HepG2 (cell line): Measurements from ENCODE around the gene PXMP2. TPM values are rescaled to one million over a fixed set of nuclear protein-coding genes. Genes with fewer than 3 reads are reported as not detected.

ENCODE experiments used
- ATAC-seq: fragments of 200-7000 bp; cut with Tn5 transposase; 3 replicates; pipeline ENCODE4 v1.9.1; 2020; ENCODE audit warnings: mild to moderate bottlenecking, moderate library complexity
- BruUV-seq: library from RNA; stranded (reverse); fragments of 400-500 nt; replicated peaks from 2 replicates; lab custom pipeline; 2021; lab: Mats Ljungman, UMichigan
- CTCF ChIA-PET: fragments of 300-600 bp; formaldehyde crosslinking; extraction: SDS; loops from one replicate; lab custom pipeline; 2021; ENCODE audit warnings: low total read pairs, inconsistent platforms, low intra/inter-chr PET ratio; lab: Yijun Ruan, JAX
- POLR2A ChIA-PET: fragments of 350-600 bp; sonication (Branson Sonifier 250); formaldehyde crosslinking; loops from one replicate; lab custom pipeline; 2020; ENCODE audit warnings: antibody characterized with exemption, inconsistent platforms; lab: Yijun Ruan, JAX
- DNase-seq: peaks from one replicate; pipeline ENCODE4 v3.0.0-alpha.2; 2015; ENCODE audit warnings: low spot score
- FAIRE-seq: peaks from 3 replicates; lab custom pipeline; 2011; peaks lifted over from hg19 to GRCh38; lab: Jason Lieb, UNC
- H2AFZ ChIP-seq: one replicate; pipeline ENCODE4 v1.6.1; 2011; ENCODE audit warnings: low read length, inconsistent platforms
- H3K27ac ChIP-seq: fragments of 300-600 bp; 3 replicates; pipeline ENCODE4 v1.8.0; 2011; ENCODE audit warnings: mixed run types, mild to moderate bottlenecking, mixed read lengths, low read length, inconsistent platforms; ENCODE audit not compliant: insufficient read depth; ENCODE audit errors: extremely low read length
- H3K27me3 ChIP-seq, 2 experiments: fragments of 200-600 bp in 1 of 2; 2 replicates in 1 of 2; 3 replicates in 1 of 2; pipeline versions ENCODE4 v1.6.0 to v1.8.0; 2011; ENCODE audit warnings: low read length in 2 of 2, mild to moderate bottlenecking in 2 of 2, moderate library complexity in 2 of 2, inconsistent platforms in 1 of 2; ENCODE audit not compliant: insufficient read depth in 2 of 2, control insufficient read depth in 1 of 2
- H3K36me3 ChIP-seq, 2 experiments: fragments of 200-600 bp in 1 of 2; replicated peaks in 1 of 2; 2 replicates in 1 of 2; 3 replicates in 1 of 2; pipeline versions ENCODE4 v1.5.1 to v1.8.0; 2011; ENCODE audit warnings: low read length in 2 of 2, inconsistent platforms in 1 of 2; ENCODE audit not compliant: insufficient read depth in 2 of 2, control insufficient read depth in 1 of 2
- H3K4me1 ChIP-seq: 2 replicates; pipeline ENCODE4 v1.5.1; 2012; ENCODE audit warnings: low read length, inconsistent platforms; ENCODE audit not compliant: insufficient read depth
- H3K4me2 ChIP-seq: 2 replicates; pipeline ENCODE4 v1.6.0; 2011; ENCODE audit warnings: low read depth, low read length, inconsistent platforms
- H3K4me3 ChIP-seq, 3 experiments: fragments of 200-600 bp in 1 of 3; sonication (generic), shearing (Covaris generic) in 1 of 3; replicated peaks in 1 of 3; 2 replicates each; pipeline ENCODE4 v1.5.1; 2011 to 2016; ENCODE audit warnings: low read length in 3 of 3, inconsistent platforms in 2 of 3, low read depth in 2 of 3, mild to moderate bottlenecking in 2 of 3, control low read depth in 1 of 3, mixed read lengths in 1 of 3; ENCODE audit not compliant: insufficient read depth in 1 of 3
- H3K79me2 ChIP-seq: one replicate; pipeline ENCODE4 v1.6.1; 2011; ENCODE audit warnings: low read length, inconsistent platforms; ENCODE audit not compliant: insufficient read depth
- H3K9ac ChIP-seq: 2 replicates; pipeline ENCODE4 v1.6.0; 2011; ENCODE audit warnings: mild to moderate bottlenecking, low read depth, low read length, inconsistent platforms; ENCODE audit not compliant: insufficient read depth
- H3K9me3 ChIP-seq: 2 replicates; pipeline ENCODE4 v1.5.1; 2012; ENCODE audit warnings: mild to moderate bottlenecking, low read length
- H4K20me1 ChIP-seq: 2 replicates; pipeline ENCODE4 v1.6.0; 2011; ENCODE audit warnings: inconsistent platforms, mild to moderate bottlenecking, low read length, moderate library complexity; ENCODE audit not compliant: insufficient read depth
- FOXM1 ChIP-seq: sonication (generic); formaldehyde crosslinking; IDR thresholded peaks from 2 replicates; pipeline ENCODE4 v1.5.0; 2020; ENCODE audit warnings: missing genetic modification reagents
- REST ChIP-seq, 2 experiments: IDR thresholded peaks; 2 replicates each; pipeline ENCODE4 v1.6.1; 2011 to 2012; ENCODE audit warnings: low read length in 2 of 2, borderline replicate concordance in 1 of 2, low read depth in 1 of 2, mild to moderate bottlenecking in 1 of 2, moderate library complexity in 1 of 2
- YEATS2 ChIP-seq: sonication (generic); formaldehyde crosslinking; IDR thresholded peaks from 2 replicates; pipeline ENCODE4 v1.4.0; 2020; ENCODE audit warnings: missing genetic modification reagents, borderline replicate concordance
- ZNF326 ChIP-seq: sonication (generic); formaldehyde crosslinking; IDR thresholded peaks from 2 replicates; pipeline ENCODE4 v1.4.0; 2020; ENCODE audit warnings: missing genetic modification reagents, borderline replicate concordance
- WGBS: methylation state at CpG from one replicate; pipeline ENCODE4 v1.1.6; 2017; ENCODE audit warnings: low lambda C conversion rate; 5-methylcytosine and 5-hydroxymethylcytosine counted together
- in situ Hi-C: cut with HindIII; loops from 2 replicates; pipeline ENCODE4 v1.10.0; 2017; ENCODE audit warnings: low pct_unique_long_range_greater_than_20kb; ENCODE audit not compliant: extremely low pct_ligation_motif_present
- intact Hi-C: fragments of 100-400 bp; cut with micrococcal nuclease; formaldehyde crosslinking; loops from one replicate; pipeline ENCODE4 v1.10.0; 2022; ENCODE audit not compliant: unreplicated experiment
- polyA plus RNA-seq, 8 experiments: library from polyadenylated mRNA; depleted of rRNA in 3 of 8; stranded (reverse) in 7 of 8; unstranded in 1 of 8; fragments of >200 nt; fragmentation: Illumina TruSeq in 4 of 8; extraction: Trizol in 4 of 8; gene quantifications; 2 replicates each; pipeline versions ENCODE4 v1.2.1 to v1.2.3, GENCODE V29; 2011 to 2016; ENCODE audit warnings: low read depth in 4 of 8, missing spikeins in 1 of 8, mixed read lengths in 1 of 8; ENCODE audit not compliant: insufficient read depth in 1 of 8
- total RNA-seq, 5 experiments: library from RNA; depleted of rRNA; stranded (reverse); fragments of >200 nt; fragmentation: Illumina TruSeq; extraction: Trizol; gene quantifications; 2 replicates each; pipeline ENCODE4 v1.2.3, GENCODE V29; 2016; ENCODE audit warnings: low read depth in 1 of 5
- TF ChIP-seq, protein P1 (sequence below): sonication (generic); formaldehyde crosslinking; IDR thresholded peaks from 2 replicates; pipeline ENCODE4 v1.4.0; 2020; ENCODE audit warnings: missing genetic modification reagents

PXMP2 gene
- total and polyA plus RNA-seq, 2 of the 13 experiments (the other 11 are each of a cell fraction or from before 2014, with no cell fraction given) = 25.5 to 42.9 TPM

GRCh38 chr12:132715874-132716273 is 28.5 kb downstream of the PXMP2 start:
- intact Hi-C loops = no loop called here
- H3K4me1 ChIP-seq = peaks cover 13% of the 10 kb centered on the region
- no peak overlapping the region for H3K4me3 ChIP-seq
- no TSS peak for BruUV-seq
- 97% methylated on average over 9 of the region's 9 CpGs for WGBS
- in situ Hi-C loops = no loop called here
- H3K27me3 ChIP-seq = no peaks in the 10 kb centered on the region
- TF ChIP-seq, protein P1, sequence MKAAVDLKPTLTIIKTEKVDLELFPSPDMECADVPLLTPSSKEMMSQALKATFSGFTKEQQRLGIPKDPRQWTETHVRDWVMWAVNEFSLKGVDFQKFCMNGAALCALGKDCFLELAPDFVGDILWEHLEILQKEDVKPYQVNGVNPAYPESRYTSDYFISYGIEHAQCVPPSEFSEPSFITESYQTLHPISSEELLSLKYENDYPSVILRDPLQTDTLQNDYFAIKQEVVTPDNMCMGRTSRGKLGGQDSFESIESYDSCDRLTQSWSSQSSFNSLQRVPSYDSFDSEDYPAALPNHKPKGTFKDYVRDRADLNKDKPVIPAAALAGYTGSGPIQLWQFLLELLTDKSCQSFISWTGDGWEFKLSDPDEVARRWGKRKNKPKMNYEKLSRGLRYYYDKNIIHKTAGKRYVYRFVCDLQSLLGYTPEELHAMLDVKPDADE (CRISPR knock-in tag) = no peak
- TF ChIP-seq REST (IDR thresholded peaks at IDR 0.05; ENCODE audit: borderline replicate concordance in 1 of 2, low read depth in 1 of 2, low read length in 2 of 2) (no peak), YEATS2 (CRISPR knock-in tag) (no peak), ZNF326 (no peak), FOXM1 (no peak)
- no peaks in the 10 kb centered on the region for H3K9me3 ChIP-seq
- FAIRE-seq = no peak
- DNase-seq = no peak
- H3K36me3 ChIP-seq = peaks cover 18 to 47% of the 10 kb centered on the region in 2 experiments
- no peaks in the 10 kb centered on the region for H4K20me1 ChIP-seq
- ChIA-PET CTCF (no interaction called here), POLR2A (no interaction called here)
- no peak for ATAC-seq
- H3K79me2 ChIP-seq = peaks cover 31% of the 10 kb centered on the region
- H3K4me2 ChIP-seq = no peak overlapping the region
- H3K9ac ChIP-seq = no peak overlapping the region
- H2AFZ ChIP-seq = no peak overlapping the region
- H3K27ac ChIP-seq = no peak overlapping the region
